MG63 (cell line): ENCODE data around the gene TRAF2. TPM values are rescaled to one million over a fixed set of nuclear protein-coding genes. Genes with fewer than 3 reads are reported as not detected.

Experiments
- DNase-seq: peaks from one replicate; pipeline ENCODE4 v3.0.0-alpha.2; 2020
- H3K27me3 ChIP-seq: fragments of 250-450 bp; sonication (Bioruptor Pico); 2 replicates; pipeline ENCODE4 v1.5.1; 2020; ENCODE audit warnings: mild to moderate bottlenecking, moderate library complexity
- H3K36me3 ChIP-seq: fragments of 250-450 bp; sonication (Bioruptor Pico); 2 replicates; pipeline ENCODE4 v1.5.1; 2020; ENCODE audit warnings: mild to moderate bottlenecking, moderate library complexity
- H3K4me3 ChIP-seq: fragments of 250-450 bp; sonication (Bioruptor Pico); 2 replicates; pipeline ENCODE4 v1.5.1; 2020; ENCODE audit warnings: mild to moderate bottlenecking, moderate library complexity
- H3K9me3 ChIP-seq: fragments of 250-450 bp; sonication (Bioruptor Pico); 2 replicates; pipeline ENCODE4 v1.5.1; 2020; ENCODE audit warnings: mild to moderate bottlenecking, moderate library complexity
- total RNA-seq: library from RNA; depleted of rRNA; stranded (reverse); fragments of >200 nt; shearing (Covaris generic); gene quantifications from 2 replicates; pipeline ENCODE4 v1.2.3, GENCODE V29; 2014; ENCODE audit warnings: low replicate concordance

TRAF2 gene
- total RNA-seq, 1 experiment from 2014 or later, result 46.5 TPM

DNA sequence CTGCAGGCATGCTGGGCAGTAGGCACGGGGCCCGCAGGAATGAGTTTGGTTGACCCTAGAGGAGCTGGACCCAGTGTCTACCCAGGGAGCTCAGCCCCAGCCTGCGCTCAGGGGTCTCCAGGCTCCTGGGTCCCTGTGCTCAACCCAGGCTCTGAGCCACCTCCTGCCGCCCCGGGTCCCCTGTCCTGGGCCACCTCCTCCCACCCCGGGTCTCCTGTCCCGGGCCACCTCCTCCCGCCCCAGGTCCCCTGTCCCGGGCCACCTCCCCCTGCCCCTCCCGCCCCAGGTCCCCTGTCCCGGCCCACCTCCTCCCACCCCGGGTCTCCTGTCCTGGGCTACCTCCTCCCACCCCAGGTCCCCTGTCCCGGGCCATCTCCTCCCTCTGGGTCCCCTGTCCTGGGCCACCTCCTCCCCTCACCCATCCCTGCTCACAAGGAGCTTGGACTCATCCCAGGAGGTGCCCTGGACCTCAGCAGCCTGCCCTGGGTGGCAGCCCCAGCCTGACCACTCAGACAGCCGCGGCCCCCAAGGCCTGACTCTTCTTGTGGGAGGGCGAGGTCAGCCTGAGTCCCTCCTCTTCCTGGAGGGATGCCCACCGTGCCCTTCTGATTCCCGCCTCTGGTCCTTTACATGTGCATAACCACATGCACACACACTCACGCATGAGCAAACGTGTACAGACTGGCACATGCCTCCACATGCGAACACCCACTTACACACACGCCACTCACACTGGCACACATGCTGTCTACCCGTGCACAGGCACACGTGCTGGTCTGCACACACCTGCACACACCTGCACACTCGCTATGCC is 68.2 kb downstream of the TRAF2 start:
- H3K36me3 ChIP-seq, result no peaks in the 10 kb centered on the region

GRCh38 chr9:136955202-136955942 is 69.1 kb downstream of the TRAF2 start:
- Histone ChIP-seq H3K4me3 (no peak overlapping the region), H3K36me3 (no peaks in the 10 kb centered on the region), H3K27me3 (no peaks in the 10 kb centered on the region), H3K9me3 (no peaks in the 10 kb centered on the region)
- DNase-seq, result no peak

More for the DNA sequence above, 68.2 kb downstream of the TRAF2 start:
- Histone ChIP-seq H3K4me3 (no peak overlapping the region), H3K27me3 (no peaks in the 10 kb centered on the region), H3K9me3 (no peaks in the 10 kb centered on the region)
- no peak for DNase-seq

- DNase-seq, result no peak
- Histone ChIP-seq H3K4me3 (no peak overlapping the region), H3K36me3 (no peaks in the 10 kb centered on the region), H3K27me3 (no peaks in the 10 kb centered on the region), H3K9me3 (no peaks in the 10 kb centered on the region)
Observed at GRCh38 chr9:136955943-136956335, 69.6 kb downstream of the TRAF2 start.

- Histone ChIP-seq H3K4me3 (no peak overlapping the region), H3K27me3 (no peaks in the 10 kb centered on the region)
Observed at GRCh38 chr9:136956604-136957003, 70.3 kb downstream of the TRAF2 start.

DNA sequence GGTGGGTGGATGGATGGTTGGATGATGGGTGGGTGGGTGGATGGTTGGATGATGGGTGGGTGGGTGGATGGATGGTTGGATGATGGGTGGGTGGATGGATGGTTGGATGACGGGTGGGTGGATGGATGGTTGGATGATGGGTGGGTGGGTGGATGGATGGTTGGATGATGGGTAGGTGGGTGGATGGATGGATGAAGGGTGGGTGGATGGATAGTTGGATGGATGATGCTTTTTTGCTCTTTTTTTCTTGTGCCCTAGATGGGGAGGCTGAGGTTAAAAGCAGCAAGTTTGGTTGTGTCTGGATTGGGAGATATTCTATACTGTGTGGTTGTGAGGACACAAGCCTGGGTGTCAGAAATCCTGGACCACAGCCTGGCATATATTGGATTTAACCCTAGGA is 71.1 kb downstream of the TRAF2 start:
- Histone ChIP-seq H3K36me3 (no peaks in the 10 kb centered on the region), H3K9me3 (no peaks in the 10 kb centered on the region), H3K27me3 (no peaks in the 10 kb centered on the region), H3K4me3 (no peak overlapping the region)
- no peak for DNase-seq

More at GRCh38 chr9:136956604-136957003, 70.3 kb downstream of the TRAF2 start:
- no peaks in the 10 kb centered on the region for H3K36me3 ChIP-seq
- no peak for DNase-seq
- no peaks in the 10 kb centered on the region for H3K9me3 ChIP-seq

DNA sequence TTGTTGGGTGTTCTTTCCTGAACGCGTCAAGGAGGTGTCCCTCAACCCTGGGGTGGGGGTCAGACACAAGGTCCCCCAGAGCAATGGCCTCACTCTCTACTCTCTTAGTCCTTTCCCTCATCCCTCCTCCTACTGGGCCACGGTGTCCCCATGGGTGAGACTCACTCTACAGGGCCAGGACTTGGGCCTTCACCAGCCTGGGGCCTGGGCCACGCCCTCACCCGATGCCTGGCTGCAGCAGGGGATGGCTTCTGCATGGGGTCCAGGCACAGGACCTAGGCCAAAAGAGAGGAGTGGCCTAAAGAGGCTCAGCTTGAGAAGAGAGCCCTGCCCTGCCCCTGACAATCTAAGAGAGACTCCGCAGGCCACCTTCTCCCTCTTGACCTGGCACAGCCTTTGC is 71.6 kb downstream of the TRAF2 start:
- Histone ChIP-seq H3K27me3 (no peaks in the 10 kb centered on the region), H3K9me3 (no peaks in the 10 kb centered on the region), H3K36me3 (no peaks in the 10 kb centered on the region), H3K4me3 (no peak overlapping the region)
- DNase-seq, result no peak

GRCh38 chr9:136958473-136958872 is 72.2 kb downstream of the TRAF2 start:
- Histone ChIP-seq H3K36me3 (no peaks in the 10 kb centered on the region), H3K9me3 (no peaks in the 10 kb centered on the region), H3K27me3 (no peaks in the 10 kb centered on the region), H3K4me3 (no peak overlapping the region)
- no peak for DNase-seq

- DNase-seq, result no peak
- H3K36me3 ChIP-seq, result no peaks in the 10 kb centered on the region
- H3K9me3 ChIP-seq, result no peaks in the 10 kb centered on the region
- no peak overlapping the region for H3K4me3 ChIP-seq
- H3K27me3 ChIP-seq, result no peaks in the 10 kb centered on the region
Observed at GRCh38 chr9:136958898-136959850, 72.9 kb downstream of the TRAF2 start.

DNA sequence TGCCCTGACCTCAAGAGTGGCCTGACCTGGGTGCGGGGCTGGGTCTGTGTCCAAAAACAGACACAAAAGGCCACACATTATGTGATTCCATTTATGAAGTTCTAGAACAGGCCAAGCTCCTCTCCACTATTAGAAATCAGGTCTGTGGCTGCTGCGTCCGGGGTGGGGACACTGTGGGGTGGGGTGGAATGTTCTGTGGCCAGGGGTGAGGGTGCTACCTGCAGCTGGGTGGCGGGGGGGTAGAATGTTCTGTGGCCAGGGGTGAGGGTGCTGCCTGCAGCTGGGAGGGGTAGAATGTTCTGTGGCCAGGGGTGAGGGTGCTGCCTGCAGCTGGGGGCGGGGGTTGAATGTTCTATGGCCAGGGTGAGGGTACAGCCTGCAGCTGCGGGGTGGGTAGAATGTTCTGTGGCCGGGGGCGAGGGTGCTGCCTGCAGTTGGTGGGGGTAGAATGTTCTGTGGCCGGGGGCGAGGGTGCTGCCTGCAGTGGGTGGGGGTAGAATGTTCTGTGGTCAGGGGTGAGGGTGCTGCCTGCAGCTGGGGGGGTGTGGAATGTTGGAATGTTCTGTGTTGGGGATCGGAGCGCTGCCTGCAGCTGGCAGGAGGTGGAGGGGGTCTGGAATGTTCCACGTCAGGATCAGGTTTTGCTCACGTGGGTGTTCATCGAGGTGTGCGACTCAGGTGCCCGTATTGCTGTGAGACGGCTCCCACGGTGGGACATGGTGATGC is 74.1 kb downstream of the TRAF2 start:
- no peak overlapping the region for H3K4me3 ChIP-seq
- no peaks in the 10 kb centered on the region for H3K9me3 ChIP-seq
- no peak for DNase-seq
- H3K27me3 ChIP-seq, result no peaks in the 10 kb centered on the region
- no peaks in the 10 kb centered on the region for H3K36me3 ChIP-seq

DNA sequence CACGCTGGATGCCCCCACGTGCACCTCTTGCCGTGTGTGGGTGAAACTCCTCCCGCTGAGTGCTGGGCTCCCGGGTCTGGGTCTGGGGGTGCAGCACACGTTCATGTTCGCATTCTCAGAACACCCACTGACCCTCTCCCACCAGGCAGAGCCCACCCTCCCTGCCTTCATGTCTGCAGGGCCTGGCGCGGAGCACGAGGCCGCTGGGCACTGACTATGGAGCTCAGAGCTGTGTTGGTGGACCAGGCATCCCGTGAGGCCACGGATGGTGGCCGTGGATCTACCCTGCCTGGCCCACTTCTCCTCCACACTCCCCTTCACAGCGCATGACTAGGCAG is 74.6 kb downstream of the TRAF2 start:
- Histone ChIP-seq H3K36me3 (no peaks in the 10 kb centered on the region), H3K4me3 (no peak overlapping the region), H3K27me3 (no peaks in the 10 kb centered on the region), H3K9me3 (no peaks in the 10 kb centered on the region)
- DNase-seq, result no peak

DNA sequence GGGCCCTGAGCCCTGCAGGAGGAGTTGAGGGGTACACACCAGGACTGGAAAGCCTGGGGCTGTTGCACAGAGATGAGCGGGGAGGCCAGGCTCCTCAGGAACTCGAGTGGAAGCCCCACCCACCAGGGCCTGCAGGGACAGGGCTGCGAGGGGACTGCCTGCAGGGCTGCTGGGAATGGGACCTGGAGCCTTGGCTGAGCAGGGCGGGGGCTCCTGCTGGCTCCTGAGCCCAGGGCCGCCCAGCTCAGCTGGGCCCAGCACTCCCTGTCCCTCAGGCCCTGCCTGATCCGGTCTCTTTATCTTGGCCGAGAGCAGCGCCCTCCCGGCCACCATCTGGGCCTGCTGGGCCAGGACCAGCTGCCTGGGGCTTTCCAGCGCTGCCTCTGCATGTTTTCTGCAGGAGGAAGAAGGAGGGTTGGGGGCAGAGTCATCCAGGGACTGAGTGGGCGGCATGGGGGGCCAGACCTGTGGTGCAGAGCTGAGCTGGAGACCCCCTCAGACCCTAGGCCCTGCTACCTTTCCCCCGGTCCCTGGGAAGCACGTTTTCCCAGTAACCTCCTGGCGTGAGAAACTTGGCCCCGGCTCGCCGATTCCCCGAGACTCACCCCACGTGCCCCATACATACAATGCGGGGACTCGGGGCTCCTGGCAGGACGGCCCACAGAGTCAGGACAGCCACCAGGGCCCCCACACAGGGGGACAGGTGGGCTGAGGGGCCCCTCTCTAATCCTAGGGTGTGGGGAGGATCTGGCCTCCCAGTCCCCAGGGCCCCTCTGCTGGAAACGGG is 75.2 kb downstream of the TRAF2 start:
- Histone ChIP-seq H3K36me3 (no peaks in the 10 kb centered on the region), H3K4me3 (no peak overlapping the region), H3K27me3 (no peaks in the 10 kb centered on the region), H3K9me3 (no peaks in the 10 kb centered on the region)
- DNase-seq, result no peak

DNA sequence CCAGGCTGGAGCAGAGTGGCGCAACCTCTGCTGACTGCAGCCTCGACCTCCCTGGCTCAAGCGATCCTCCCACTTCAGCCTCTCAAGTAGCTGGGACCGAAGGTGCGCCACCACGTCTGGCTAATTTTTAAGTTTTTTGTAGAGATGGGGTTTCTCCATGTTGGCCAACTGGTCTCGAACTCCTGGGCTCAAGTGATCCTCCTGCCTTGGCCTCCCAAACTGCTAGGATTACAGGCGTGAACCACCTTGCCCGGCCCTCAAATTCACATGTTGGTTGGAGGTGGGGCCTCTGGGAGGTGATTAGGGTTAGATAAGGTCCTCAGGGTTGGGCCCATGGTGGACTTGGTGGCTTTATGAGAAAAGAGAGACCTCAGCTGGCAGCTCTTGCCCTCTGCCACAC is 75.8 kb downstream of the TRAF2 start:
- DNase-seq, result no peak
- H3K36me3 ChIP-seq, result no peaks in the 10 kb centered on the region
- no peaks in the 10 kb centered on the region for H3K27me3 ChIP-seq
- no peaks in the 10 kb centered on the region for H3K9me3 ChIP-seq
- no peak overlapping the region for H3K4me3 ChIP-seq

- no peaks in the 10 kb centered on the region for H3K36me3 ChIP-seq
- no peaks in the 10 kb centered on the region for H3K9me3 ChIP-seq
- DNase-seq, result no peak
- no peaks in the 10 kb centered on the region for H3K27me3 ChIP-seq
- H3K4me3 ChIP-seq, result no peak overlapping the region
Observed at GRCh38 chr9:136962701-136963248, 76.5 kb downstream of the TRAF2 start.

DNA sequence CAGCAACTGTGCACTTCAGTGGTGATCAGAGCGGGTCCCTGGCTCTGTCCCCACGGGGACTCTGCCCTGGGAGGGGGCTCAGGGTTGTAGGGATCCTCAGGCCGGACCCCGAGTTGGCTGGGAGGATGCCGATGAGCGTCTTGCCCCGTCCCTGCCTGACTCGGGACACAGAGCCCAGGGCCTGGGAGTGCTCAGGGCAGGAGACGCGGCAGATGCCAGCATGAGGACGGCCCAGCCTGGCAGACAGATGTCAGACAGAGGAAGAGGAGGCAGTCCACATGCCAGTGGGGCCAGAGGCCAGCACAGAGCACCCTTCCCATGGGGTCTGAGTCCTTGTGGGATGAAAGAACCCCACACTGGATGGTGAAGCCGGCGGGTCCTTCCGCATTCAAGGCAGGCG is 77.0 kb downstream of the TRAF2 start:
- H3K27me3 ChIP-seq, result no peaks in the 10 kb centered on the region
- H3K36me3 ChIP-seq, result no peaks in the 10 kb centered on the region
- no peak overlapping the region for H3K4me3 ChIP-seq
- DNase-seq, result no peak
- no peaks in the 10 kb centered on the region for H3K9me3 ChIP-seq

- DNase-seq, result no peak
- Histone ChIP-seq H3K27me3 (no peaks in the 10 kb centered on the region), H3K4me3 (no peak overlapping the region), H3K36me3 (no peaks in the 10 kb centered on the region), H3K9me3 (no peaks in the 10 kb centered on the region)
Observed at GRCh38 chr9:136963751-136964150, 77.4 kb downstream of the TRAF2 start.
